HG02610 (cell line): ENCODE results near the gene HMBS.
"Not testable (repeated sequence)": the region's sequence is repeated elsewhere in the genome, so short reads cannot be mapped to it uniquely, and the experiment has no call there.

ENCODE experiments used
- ATAC-seq: cut with Tn5 transposase; IDR thresholded peaks from one replicate; pipeline ENCODE4 v1.9.1; 2021; ENCODE audit warnings: mild to moderate bottlenecking, moderate library complexity; ENCODE audit not compliant: unreplicated experiment

Gene HMBS

DNA sequence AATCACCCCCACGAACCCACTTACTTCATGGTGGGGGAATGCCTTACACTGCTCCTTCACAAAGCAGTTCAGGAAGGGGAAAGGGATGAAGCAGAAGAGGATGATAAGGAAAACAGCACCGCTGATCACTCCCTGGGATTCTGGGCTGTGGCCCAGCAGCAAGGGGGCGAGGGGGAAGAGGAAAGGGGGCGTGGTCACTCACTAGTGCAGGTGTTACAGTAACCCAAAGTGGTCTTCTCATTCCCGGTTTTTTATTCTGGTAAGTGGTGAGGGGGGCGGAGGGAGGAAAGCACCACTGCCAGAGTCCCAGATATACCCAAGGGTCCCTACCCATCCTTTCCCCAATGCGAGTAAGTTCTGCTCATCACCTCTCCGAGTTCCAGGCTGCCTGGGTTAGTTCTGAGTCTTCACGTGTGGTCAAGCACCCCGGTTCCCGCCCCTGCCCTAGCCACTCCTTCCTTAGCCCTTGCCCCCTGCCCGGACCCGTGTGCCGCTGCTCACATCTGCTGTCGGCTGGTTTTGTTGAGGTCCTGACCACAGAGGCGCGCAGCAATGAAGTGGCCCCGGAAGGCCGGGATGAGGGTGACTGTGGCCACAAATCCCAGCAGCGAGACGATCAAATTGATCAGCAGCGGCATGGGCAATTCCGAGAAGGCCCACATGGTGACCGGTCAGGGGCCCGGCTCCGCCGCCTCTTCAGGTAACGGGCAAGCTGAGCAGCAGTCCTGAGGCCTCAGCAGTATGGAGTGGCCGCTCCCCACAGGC is 16.5 kb downstream of the HMBS start:
- ATAC-seq = peak; percentile 19

DNA sequence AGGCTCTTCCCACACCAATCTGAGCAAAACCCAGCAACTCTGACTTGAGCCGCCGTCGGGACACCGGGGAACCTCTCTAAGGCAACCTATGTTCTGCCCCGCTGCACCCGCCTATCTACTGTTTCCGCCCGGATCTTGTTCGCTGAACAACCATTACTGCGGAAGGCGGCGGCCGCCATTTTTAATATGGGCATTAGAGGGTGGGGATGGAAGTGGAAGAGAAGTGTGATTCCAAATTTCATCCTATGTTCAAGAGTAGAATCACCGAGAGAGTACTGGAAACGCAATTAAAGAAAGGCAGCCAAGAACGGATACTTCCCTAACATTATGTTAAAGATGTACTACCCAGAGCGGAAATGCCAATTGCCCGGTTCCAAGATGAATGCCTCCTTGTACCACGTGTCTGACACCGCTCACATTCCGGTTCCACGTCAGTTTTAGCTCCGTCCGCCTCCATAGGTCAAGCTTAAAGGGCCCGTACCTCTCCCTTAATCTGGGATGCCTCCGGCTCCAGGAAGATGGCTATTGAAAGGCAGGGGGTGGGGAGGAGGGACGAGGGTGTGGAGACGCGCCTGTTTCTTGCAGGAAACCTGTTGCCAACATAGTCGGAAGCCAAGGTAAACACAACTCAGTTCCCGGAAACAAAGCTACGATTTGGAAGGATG is 17.2 kb downstream of the HMBS start, which contains the start of gene DPAGT1:
DPAGT1 (minus strand) TSS at position 95 of the 665 bp plus-strand sequence. CDS start 198 bp downstream, outside the sequence.
- peak; percentile 82 for ATAC-seq

DNA sequence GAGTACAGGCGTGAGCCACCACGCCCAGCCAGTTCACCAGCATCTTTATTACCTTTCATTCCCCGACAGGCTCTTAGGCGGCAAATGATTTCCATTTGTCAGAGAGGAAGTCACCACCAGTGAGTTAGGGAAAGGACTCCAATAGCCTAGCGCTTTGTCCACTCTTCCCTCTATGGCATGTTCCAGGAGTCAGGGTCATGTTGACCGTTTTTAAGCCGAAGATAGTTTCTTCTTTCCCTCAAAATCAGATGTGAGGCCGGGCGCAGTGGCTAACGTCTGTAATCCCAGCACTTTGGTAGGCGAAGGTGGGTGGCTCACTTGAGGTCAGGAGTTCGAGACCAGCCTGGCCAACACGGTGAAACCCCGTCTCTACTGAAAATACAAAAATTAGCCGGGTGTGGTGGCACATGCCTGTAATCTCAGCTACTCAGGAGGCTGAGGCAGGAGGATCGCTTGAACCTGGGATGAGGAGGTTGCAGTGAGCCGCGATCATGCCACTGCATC is 18.5 kb downstream of the HMBS start:
- ATAC-seq = not testable (repeated sequence)

DNA sequence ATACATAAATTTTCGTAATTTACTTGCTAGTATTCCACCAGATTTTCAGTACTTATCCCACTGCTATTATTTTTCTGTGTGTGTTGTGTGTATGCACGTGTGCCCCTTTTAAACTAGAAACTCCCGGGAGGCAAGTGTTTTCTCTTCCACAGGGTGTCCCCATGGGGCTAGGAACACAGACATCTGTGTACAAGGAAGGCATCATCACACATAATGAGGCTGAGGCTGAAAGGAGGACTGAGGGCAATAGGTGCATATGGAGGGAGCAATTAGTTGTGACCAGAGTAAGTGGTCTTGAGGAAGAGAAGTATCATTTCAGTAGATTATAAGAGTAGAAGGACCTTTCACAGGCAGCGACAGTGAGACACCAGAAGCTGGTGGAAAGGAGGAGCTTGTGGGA is 19.1 kb downstream of the HMBS start:
- no peak for ATAC-seq

DNA sequence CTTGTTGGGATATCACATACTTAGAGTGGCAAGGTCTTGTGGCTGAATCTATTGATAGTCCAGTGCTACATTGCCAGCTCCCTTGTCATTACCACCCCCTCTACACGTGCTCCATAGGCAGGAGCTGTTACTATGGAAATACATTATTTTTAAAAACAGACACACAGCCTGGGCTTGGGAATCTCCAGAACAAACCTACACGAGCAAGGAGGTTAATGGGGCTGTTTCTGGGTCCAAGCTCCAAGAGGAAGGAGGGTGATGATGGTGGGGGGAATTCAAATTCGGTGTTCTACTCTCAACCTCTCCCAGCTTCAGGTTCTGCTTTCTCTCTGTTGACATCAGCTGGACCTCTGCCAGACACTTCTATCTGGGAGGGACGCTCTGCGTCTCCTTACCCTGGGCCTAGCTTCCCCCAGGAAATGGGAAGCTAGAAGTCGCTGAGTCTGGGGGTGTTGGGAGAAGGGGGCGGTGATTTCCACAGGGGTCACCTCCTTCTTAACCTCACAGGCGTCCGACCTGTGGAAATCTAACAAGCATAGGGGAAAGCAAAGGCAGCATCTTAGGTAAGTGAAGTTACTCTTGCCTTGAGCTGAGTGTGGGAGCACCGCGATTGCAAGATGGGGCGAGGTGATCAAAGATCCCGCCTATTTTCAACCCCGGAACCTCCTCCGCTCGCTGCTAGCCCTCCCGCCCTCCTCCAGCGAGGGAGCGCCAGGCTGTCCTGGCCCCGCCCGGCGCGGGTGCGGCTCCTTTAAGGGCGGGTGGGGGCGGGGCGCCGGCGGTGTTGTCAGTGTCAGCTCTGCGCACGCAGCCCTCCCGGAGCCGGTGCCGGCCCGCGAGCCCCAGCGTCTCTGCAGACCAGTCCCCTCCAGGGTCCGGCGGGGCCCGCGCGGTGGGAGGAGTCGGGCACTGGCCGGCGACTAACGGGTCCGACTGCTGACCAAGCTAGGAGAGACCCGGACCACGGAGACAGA is 22.2 kb downstream of the HMBS start, which contains the start of gene C2CD2L:
C2CD2L (plus strand) TSS at position 781 of the 974 bp plus-strand sequence. CDS start 398 bp downstream, outside the sequence.
- peak; percentile 77 for ATAC-seq

DNA sequence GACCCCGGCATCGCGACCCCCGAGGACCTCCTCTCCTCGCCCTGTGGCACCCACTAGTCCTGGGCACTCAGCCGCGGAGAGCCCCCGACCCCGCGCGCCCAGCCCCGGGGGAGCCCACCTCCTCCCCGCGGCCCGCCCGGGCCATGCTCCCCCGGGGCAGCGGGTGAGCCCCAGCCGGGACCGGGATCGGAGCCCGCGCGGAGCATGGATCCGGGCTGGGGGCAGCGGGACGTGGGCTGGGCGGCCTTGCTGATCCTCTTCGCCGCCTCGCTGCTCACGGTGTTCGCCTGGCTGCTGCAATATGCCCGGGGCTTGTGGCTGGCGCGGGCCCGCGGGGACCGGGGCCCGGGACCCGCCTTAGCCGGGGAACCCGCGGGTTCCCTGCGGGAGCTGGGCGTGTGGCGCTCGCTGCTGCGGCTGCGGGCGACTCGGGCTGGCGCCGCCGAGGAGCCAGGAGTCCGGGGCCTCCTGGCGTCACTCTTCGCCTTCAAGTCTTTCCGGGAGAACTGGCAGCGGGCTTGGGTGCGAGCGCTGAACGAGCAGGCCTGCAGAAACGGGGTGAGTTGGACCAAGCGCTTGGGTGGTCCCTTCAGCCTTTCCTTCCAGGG is 23.0 kb downstream of the HMBS start:
- ATAC-seq = peak; percentile 14

DNA sequence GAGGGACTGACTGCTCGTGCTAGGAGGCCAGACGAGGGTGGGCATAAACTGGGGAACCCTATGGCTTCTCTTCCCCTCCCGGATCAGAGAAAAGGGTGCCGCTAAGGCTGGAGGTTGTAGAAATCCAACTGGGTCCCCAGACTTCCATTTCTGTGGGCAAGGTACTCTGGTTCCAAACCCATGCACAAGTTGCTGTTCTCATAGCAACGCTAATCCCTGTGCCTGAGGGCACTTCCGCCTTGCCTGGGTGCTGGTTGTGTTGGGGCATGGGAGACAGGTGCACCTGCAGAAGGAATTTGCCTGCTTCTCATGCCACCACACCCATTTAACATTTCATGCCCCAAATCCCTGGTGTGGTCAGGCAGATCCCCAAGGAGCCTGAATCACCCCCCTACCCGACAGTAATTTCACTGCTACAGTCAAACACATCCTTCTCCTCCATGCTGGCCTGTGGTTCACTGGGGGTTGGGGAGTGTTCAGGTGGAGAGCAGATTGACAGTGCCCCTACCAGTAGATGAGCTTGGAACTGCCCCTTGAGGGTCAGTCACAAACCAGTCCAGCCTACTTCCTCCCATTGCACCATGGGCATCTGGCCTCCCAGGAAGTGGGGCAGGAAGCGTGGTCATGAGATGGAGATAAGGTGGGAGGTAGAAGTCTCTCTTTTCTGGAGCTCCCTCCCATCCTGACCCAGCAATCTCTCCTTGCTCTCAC is 23.6 kb downstream of the HMBS start:
- no peak for ATAC-seq

DNA sequence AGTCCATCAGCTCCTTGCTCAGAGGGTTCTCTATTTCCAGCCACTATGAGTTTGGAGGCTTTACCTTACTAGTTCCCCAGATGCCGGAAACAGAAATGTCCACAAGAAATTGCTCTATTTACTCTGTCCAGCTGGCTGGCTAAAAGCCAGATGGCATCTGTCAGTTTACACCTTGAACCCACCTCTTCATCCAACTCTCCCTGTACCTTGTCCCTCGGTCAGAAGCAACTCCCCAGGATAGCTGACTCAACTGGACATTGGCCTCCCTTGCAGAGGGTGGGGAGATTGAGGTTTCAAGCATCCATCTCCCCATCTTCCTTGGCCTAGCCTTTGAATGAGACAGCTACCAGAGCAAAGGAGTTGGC is 24.2 kb downstream of the HMBS start:
- ATAC-seq = no peak

DNA sequence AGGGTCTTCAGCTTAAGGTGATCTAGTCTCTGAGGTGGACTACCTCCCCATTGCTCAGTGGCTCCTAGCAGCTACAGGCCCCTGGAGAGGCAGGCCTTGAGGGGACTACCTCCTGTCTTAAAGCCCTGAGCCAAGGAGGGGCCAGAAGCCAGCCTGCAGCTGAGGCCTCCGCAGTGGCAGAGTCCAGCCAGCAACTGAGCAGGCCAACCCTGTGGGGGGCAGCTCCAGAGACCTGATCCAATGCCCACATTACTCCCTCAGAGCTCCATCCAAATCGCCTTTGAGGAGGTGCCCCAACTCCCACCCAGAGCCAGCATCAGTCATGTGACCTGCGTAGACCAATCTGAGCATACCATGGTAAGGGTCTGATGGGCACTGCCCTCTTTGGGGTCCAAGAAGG is 25.2 kb downstream of the HMBS start:
- no peak for ATAC-seq

DNA sequence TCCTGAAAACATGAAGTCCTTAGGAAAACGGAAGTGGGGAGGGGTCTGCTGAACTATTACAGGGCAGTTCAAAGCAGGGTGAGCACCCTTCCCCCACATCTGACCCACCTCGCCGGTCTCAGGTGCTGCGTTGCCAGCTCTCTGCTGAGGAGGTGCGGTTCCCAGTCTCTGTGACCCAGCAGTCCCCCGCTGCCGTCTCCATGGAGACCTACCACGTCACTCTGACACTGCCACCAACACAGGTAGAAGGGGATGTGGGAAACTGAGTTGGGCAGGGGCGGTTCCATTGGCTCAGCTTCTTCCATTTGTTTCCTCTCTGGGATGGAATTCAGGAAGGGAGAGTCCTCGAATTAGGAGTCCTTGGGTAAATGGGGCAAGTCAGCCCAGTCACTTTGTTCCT is 25.8 kb downstream of the HMBS start:
- no peak for ATAC-seq

DNA sequence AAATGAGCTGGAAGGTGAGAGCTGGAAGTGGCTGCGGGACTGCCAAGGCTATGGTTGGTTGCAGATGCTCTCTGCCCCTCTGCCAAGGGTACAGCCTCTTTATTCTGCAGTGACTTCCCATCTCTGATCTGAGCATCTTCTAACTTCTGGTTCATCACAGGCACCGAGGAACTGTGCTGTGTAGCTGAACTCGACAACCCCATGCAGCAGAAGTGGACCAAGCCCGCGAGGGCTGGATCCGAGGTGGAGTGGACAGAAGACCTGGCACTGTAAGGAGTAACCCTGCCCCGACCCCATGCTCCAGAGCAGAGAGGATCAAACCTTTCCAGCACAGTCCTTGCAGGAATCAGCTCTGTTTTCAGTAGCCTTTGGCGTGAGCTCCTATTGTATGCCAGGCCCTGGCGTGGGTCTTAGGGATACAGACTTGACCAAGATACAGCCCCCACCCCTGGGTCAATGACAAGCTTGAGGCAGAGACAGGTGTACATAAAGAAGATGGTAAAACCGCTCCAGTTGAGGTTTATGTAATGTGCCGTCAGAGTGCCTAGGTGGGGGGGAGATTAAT is 26.8 kb downstream of the HMBS start:
- ATAC-seq = no peak

DNA sequence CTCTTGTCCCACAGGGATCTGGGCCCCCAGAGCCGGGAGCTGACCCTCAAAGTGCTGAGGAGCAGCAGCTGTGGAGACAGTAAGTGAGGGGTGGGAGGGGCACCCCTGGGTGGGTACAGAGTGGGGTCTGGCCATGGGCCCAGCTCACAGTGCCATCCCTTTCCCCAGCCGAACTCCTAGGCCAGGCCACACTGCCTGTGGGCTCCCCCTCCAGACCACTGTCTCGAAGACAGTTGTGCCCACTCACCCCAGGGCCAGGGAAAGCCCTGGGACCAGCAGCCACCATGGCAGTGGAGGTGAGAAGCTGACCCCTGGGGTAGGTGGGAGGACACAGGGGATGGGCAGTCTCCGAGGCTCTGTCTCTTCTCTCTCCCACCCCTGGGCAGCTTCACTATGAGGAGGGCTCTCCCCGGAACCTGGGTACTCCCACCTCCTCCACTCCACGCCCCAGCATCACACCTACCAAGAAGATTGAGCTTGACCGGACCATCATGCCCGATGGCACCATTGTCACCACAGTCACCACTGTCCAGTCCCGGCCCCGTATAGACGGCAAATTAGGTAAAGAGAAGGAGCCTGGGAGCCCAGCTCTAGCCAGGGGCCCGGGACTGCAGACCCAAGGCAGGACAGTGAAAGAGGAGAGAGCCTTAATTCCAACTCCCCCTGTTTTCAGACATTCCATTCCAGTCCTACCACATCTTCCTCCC is 27.8 kb downstream of the HMBS start:
- ATAC-seq = no peak

DNA sequence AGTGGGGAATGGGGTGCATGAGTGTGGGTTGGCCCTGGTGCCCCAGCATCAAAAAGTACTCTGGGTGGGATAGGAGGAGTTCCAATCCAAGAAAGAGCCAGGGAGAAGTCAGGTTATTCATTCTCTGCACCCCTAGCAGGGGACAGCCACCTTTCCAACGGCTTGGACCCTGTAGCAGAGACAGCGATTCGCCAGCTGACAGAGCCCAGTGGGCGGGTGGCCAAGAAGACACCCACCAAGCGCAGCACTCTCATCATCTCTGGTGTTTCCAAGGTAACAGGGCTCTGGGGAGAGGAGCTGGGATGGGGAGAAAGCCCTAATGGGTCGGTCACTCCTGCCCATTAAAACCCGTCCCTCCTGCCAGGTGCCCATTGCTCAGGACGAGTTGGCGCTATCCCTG is 29.0 kb downstream of the HMBS start:
- no peak for ATAC-seq

DNA sequence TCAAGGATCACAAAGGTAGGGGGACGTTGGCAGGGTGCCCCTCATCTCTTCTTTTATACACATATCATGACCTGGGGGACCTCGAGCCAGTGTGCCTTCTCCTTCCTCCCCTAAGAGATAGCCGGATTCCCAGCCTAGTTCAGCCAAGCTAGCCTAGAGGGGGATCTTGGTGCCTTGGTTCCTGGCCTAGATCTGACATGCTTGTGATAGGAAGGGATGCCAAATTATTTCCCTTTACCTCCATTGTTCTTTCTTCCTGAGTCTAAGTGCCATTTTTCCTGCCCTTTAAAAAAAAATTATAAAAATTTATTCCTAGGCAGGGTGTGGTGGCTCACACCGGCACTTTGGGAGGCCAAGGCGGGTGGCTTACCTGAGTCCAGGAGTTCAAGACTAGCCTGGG is 29.7 kb downstream of the HMBS start:
- ATAC-seq = no peak

DNA sequence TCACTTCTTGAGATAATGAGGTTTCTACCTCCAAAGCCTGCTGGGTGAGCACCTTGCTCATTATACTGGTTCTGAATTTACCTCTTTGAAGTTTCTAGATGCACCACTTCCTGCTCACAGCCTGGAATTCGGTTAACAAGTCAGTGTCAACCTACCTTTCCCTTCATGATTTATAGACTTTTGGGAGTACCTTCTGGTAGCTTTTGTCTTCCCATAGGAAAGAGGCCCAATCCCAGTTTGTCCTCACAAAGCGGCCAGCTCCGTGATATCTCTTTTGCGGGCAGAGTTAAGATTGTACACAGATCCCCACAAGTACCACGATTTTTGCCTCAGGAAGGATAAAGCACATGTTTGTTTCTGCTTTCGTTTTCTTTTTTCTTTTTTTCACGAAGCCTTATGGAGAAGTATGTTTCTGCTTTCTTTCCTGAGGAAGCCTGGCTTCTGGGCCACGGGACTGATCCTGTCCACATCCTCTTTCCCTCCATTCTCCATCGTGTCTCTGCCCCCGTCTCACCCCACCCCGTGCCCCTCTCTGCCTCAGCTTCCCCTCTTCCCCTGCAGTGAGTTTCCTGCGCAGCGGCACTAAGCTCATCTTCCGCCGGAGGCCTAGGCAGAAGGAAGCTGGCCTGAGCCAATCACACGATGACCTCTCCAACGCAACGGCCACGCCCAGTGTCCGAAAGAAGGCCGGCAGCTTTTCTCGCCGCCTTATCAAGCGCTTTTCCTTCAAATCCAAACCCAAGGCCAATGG is 31.0 kb downstream of the HMBS start:
- no peak for ATAC-seq

DNA sequence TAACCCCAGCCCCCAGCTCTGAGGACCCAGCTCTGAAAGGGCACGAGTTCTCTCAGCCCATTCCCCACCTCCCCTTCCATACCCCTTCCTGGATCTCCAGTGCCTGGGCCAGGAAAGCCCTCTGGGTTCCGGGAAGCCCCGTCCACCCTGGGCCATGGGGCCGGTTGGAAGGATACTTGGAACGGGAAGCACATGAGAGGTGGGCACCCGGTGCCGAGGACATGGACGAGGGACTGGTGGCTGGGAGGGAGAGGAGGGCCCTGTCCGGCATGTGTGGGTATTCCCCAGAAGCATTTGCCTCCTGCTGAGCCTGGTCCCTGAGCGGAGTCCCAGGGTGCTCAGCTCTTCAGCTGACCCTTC is 31.5 kb downstream of the HMBS start:
- ATAC-seq = no peak

DNA sequence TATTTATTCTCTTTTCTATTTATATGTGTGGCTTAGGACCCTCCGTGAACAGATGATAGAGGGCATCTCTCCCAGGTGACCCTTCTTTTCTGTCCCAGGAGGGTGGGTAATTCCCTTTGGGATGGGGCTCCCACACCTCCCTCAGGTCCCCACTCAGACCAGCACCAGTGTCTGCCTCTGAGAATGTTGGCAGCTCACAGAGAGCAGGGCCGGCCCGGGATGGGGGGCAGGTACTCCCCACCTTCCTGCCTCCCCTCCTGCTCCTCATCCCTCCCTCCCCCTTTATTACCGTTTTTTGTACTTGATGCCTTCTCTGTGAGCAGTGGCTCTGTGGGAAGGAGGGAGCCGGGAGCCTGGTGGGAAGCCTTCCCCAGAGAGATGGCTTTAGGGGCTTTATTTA is 31.9 kb downstream of the HMBS start:
- no peak for ATAC-seq

DNA sequence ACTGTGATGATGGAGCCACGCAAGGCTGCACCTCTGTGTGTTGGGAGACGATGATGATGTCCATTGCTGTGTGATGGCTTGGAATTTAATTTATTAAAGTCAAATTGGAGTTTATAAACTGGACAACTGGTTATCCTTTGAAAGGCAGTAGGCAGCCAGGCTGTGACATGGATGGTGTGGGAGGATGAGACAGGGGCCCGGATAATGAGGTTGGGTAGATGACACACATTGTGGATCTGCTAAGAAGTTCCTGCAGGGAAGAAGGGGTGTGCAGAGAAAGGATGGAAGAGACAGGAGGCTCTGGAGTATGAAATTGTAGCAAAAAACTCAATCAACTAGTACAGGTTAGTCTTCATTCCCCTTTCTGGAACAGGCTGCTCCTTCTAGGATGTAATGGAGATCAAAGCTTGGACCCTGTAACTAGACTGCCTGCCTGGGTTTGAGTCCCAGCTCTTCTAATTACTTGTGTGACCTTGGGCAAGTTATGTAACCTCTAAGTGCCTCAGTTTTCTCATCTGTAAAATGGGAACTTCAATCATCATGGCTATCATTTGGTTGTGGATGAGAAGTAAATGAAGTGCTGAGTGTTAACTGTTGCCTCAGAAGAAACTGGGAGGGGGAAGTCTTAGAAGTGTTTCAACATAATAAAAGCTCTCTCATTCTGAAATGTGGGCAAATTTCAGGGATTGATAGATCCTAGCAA is 32.5 kb downstream of the HMBS start:
- ATAC-seq = no peak
